ENCODE results near the gene NEK4.
"Not testable (repeated sequence)": the region's sequence is repeated elsewhere in the genome, so short reads cannot be mapped to it uniquely, and the experiment has no call there.

The NEK4 gene

DNA sequence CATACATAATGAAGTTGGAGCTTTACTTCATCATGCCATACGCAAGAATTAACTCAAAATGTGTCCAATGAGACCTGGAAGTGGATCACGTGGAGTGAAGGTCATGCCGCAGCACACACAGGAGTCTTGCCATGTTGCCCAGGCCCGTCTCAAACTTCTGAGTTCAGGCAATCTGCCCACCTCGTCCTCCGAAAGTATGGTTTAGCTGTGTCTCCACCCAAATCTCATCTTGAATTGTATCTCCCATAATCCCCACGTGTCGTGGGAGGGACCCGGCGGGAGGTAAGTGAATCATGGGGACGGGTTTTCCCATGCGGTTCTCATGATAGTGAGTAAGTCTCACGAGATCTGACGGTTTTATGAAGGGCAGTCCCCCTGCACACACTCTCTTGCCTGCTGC, 39.1 kb downstream of the NEK4 start:
- no peak for DNase-seq (ENCODE audit: low read depth)

DNA sequence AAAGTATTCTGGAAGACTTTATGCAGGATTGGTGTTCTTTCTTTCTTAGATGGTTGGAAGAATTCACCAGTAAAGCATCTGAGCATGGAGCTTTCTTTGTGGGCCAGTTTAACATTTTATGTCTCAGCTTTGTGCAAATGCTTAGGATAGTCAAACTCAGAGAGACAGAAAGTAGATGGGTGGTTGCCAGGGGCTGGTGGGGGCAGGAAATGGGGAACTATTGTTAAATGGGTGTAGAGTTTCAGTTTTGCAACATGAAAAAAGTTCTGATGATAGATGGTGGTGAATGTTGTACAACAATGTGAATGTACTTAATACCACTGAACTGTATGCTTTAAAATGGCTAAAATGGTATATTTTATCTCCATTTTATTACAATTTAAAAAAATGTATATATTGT, 40.1 kb downstream of the NEK4 start:
- no peak for DNase-seq (ENCODE audit: low read depth)

DNA sequence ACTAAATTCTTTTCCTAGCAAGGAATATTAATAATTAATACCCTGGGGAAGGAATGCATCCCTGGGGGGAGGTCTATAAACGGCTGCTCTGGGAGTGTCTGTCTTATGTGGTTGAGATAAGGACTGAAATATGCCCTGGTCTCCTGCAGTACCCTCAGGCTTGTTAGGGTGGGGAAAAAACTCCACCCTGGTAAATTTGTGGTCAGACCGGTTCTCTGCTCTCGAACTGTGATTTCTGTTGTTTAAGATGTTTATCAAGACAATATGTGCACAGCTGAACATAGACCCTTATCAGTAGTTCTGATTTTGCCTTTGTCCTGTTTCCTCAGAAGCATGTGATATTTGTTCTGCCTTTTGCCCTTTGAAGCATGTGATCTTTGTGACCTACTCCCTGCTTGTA, 42.0 kb downstream of the NEK4 start:
- DNase-seq (ENCODE audit: low read depth): not testable (repeated sequence)

DNA sequence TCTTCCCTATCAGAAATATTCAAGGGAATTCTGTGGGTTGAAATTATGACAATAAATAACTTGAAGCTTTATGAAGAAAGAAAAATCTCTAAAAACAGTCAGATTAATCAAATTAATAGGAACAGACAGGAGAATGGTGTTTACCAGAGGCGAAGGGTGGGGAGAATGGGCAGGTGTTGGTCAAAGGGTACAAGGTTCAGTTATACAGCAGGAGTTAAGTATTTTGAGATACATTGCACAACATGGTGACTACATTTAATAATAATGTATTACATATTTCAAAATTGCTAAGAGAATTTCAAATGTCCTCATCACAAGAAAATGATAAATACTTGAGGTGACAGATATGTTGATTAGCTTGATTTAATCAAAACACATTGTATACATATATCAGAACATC, 46.2 kb downstream of the NEK4 start:
- peak; percentile 15 for DNase-seq (ENCODE audit: low read depth)

DNA sequence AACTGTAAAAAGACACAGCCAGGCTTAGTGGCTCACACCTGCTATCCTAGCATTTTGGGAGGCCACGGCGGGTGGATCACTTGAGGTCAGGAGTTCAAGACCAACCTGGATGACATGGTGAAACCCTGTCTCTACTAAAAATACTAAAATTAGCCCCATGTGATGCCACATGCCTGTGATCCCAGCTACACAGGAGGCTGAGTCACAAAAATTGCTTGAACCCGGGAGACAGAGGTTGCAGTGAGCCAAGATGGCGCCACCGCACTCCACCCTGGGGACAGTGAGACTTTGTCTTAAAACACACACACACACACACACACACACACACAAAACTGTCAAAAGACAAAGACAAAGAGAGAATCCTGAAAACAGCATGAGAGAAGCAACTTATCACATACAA, 46.8 kb downstream of the NEK4 start:
- no peak for DNase-seq (ENCODE audit: low read depth)

DNA sequence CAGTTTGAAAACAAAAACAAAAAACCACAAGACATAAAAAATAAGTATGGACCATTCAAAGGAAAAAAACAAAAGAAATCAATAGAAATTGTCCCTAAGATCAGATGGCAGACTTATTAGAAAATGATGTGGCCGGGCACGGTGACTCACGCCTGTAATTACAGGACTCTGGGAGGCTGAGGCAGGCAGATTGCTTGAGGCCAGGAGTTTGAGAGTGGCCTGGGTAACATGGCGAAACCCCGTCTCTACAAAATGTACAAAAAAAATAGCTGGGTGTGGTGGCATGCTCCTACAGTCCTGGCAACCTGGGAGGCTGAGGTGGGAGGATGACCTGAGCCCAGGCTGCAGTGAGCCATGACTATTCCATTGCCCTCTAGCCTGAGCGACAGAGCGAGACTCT, 48.2 kb downstream of the NEK4 start:
- DNase-seq (ENCODE audit: low read depth): no peak

DNA sequence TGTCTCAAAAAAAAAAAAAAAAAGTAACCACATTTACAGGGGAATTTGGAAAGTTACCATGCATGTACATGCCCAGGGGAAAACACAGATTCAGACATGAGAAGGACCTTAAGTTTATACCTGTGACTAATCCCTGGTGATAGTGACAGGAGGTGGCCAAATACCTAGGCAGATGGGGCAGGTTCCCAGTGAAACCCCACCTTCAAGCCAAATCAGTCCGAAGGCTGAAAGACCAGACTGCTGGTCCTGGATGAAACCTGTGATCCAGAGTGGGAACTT, 49.1 kb downstream of the NEK4 start:
- DNase-seq (ENCODE audit: low read depth): no peak

DNA sequence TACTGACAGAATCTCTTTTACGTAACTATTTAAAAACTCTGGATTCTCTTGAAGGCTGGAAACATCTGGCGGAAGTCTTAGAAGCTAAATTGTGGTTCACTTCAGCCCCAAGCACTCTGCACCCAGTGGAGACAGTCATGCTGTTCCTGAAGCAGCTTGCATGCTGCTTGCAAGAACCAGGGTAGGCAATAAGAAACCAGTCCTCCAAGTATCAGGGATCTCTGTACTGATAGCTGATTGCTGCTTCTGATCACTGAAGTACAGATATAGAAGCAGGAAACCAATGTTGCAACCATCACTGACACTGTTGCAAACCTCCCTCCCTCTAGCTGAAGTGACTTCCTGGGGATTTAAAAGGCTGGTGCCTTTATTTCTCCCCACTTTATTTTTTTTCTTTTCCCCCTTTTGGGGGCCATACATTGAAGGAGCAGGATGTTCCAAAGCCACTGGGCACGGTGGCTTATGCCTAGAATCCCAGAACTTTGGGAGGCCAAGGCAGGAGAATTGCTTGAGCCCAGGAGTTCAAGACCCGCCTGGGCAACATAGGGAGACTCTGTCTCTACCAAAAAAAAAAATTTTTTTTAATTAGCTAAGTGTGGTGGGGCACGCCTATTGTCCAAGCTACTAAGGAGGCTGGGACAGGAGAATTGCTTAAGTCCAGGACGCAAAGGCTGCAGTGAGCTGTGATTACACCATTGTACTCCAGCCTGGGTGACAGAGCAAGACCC, 49.6 kb downstream of the NEK4 start:
- DNase-seq (ENCODE audit: low read depth): no peak

DNA sequence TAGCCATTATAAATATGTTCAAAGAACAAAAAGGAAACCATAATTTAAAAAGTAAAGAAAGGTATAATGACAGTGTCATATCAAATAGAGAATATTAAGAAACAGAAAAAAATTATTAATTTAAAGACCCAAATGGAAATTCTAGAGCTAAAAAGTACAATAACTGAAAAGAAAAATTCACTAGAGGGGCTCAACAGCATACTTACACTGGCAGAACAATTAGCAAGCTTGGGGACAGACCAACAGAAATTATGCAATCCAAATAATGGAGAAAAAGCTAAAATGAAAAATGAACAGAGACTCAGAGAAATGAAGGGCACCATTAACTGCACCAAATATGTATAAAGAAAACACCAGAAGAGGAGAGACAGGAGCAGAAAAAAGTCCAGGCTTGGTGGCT, 51.1 kb downstream of the NEK4 start:
- DNase-seq (ENCODE audit: low read depth): no peak

DNA sequence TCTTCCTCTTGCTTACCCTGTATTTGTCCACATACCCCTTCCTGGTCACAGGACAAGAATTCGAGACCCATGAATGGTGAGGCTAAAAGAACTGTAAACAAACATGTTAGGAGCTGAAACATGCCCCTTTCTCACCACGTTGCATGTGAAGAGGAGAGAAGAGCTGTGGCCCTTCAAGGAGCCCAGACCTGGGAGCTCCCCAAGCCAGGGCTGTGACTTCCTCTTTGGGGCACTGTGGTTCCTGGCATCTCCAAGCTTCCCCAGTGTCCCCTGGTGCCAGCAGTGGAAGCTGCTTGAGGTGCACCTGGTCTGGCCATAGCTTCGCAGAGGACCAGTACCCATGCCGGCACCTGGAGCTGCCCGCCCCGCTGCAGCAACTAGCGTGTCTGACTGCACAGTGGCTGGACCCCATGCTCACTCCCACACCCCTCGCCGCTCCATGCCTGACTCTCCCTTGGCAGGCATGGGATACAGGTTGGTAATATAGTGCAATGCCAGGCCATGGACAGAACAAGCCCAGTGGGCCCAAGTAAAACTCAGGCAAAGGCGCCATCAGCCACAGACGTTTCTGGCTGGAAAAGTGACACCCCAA, 54.9 kb downstream of the NEK4 start:
- DNase-seq (ENCODE audit: low read depth): no peak

DNA sequence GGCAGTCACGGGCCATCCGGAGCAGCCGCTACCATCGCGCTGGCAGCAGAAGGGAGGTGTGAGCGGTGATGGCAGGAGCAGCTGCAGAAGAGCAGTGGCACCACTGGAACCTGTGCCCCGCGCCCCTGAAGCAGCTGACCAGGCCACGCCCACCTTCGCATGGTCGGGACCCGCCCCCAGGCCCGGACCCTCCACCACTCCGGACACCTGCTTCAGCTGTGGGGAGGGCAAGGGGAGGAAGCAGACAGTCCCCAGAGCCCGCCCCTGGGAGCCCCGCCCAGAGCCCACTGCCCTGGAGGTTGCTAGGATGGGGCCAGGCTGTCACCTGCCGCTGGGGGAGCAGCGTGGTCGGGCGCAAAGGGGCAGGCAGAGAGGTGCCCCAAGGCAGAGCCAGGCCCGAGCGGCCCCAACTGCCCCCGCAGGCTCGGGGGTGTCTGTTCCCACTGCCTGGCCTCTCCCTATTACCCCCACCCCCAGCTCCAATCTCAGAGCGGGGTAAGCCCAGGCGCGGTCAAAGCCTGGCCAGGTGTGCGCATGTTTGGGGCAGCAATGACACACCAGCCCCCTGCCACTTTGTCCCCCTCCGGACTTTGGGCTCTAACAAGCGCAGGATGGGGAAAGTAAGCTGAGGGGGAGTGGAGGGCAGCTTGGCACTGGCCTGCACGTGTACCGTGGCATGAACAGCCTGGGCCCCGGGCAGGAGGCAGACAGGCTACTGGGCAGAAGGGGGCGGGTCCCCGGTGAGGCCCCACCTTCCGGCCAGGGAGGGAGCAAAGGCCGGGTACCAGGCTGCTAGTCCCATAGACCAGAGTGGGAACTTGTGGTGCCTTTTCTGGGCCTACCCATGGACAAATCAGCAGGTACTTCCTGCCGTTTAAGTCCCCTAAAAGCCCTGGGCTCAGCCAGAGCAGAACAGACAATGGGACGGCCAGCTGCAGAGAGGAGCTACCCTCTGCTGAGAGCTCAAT, 56.1 kb downstream of the NEK4 start:
- no peak for DNase-seq (ENCODE audit: low read depth)

DNA sequence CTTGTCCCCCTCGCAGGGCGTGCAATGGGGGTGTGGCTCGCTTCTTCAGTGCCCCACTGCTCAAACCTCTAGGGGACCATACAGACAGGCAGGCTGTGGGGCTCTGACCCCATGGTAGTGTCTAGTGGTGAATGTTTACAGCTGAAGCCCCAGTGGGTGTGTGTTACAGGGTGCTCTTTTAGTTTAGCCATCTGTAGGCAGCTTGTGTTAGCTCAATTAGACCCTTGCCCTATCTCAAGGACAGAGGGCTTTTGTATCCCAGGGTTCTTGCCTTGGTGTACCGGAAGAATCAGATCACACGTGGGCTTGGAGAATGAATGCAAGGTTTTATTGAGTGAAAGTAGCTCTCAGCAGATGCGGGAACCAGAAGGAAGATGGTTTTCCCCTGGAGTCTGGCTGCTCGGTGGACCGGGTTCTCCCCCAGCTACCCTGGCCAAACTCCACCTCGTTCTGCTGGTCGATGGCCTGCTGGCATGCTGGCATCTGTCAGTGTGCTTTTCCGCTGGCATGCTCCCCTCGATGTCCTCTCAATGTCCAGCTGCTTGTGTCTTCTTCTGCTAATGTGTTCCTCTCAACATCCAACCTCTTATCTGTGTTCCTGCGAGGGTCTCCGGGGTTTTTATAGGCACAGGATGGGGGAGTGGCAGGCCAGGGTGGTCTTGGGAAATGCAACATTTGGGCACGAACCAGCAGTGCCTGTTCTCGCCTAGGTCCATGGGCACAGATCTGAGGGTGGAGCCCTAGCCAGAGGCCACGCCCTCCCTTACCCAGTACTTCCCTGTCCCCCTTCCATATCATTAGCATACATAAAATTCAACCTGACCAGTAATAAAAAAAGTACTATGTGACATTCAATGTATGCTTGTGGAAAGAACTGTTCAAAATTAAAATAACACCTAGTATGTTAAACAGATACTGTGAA, 58.2 kb downstream of the NEK4 start:
- no peak for DNase-seq (ENCODE audit: low read depth)

DNA sequence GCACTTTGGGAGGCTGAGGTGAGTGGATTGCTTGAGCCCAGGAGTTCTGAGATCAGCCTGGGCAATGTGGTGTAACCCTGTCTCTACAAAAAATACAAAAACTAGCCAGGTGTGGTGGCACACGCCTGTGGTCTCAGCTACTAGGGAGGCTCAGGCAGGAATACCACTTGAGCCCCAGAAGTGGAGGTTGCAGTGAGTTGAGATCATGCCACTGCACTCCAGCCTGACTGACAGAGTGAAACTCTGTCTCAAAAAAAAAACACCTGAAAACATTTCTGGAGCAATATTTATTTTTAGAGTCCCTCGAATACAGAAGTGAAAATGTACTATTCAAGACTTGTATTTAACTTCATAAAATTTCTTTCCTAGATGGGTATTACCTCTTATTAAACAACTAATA, 60.2 kb downstream of the NEK4 start:
- no peak for DNase-seq (ENCODE audit: low read depth)

DNA sequence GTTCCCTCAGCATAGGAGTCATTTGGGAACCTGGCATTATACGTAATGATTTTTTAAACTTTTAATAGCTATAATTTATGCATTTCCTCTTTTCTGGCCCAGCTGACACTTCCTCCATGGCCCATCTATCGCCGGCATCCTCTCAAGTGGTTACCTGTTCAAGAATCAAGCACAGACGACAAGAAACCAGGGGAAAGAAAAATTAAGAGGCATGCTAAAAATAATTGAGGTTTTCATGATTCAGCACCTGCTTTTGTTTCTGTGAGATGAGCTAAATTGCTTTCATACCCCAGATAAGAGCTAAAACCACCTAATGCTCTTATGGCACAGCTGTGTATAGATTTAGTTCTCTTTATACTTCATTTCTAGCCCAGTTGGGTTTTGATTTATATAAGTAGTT, 63.2 kb downstream of the NEK4 start:
- no peak for DNase-seq (ENCODE audit: low read depth)

DNA sequence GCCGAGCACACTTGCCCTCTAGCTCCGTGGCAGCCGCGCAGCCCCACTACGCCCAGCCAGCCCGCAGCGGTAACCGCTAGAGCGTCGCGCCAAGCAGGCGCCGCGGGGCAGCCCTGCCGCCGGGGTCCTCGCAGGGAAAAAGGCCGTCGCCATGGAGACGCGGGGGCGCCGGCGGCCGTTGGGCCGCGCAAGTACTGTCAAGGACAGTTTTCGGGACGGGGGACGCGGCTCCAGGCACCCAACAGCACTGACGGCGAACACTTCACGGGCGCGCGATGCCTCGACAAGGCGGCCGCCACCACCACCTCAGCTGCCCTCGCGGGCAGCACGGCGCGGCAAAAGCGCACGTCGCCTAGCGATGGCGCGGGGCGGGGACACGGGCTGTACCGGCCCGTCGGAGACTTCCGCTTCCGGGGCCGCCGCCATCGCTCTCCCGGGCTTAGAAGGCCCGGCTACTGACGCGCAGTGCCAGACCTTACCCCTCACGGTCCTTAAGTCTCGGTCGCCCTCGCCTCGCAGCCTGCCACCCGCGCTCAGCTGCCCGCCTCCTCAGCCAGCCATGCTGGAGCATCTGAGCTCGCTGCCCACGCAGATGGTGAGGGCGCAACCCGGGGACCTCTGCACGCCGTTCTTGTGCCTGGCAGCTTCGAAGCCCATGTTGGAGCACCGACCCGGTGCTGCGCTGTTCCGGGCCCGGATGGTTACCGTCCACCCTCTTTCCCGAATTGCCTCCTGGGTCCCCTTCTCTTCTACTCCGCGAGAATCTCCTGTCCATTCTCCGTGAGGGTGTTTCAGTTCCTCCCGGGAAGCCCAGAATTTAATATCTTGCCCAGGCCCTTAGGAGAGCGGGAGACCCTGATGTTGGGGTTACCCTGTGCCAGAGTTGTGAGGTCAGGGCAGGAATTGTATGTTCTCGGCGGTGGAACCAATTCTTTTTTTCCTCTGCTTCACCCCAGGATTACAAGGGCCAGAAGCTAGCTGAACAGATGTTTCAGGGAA, 64.8 kb downstream of the NEK4 start, which contains the start of the genes GLT8D1 and SPCS1:
Gene GLT8D1 (minus strand): TSS at position 104 of the 999 bp plus-strand sequence. CDS start 5,331 bp downstream, outside the sequence.
Gene SPCS1 (plus strand): TSS at position 419 of the 999 bp plus-strand sequence. CDS start 141 bp downstream, at position 560.
- peak; percentile 74 for DNase-seq (ENCODE audit: low read depth)

DNA sequence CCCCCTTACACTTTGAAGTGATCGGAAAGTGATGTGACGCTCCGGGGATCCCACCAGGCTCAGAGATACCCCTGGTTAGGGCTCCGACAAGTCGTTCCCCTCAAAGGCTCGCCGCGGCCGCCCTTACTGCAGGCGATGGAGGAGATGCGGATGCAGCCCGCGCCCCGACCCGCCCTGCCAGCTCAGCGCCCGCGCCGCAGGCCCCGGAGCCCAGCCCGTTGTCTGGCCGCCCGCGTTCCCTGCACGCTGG, 65.4 kb downstream of the NEK4 start:
- no peak for DNase-seq (ENCODE audit: low read depth)

DNA sequence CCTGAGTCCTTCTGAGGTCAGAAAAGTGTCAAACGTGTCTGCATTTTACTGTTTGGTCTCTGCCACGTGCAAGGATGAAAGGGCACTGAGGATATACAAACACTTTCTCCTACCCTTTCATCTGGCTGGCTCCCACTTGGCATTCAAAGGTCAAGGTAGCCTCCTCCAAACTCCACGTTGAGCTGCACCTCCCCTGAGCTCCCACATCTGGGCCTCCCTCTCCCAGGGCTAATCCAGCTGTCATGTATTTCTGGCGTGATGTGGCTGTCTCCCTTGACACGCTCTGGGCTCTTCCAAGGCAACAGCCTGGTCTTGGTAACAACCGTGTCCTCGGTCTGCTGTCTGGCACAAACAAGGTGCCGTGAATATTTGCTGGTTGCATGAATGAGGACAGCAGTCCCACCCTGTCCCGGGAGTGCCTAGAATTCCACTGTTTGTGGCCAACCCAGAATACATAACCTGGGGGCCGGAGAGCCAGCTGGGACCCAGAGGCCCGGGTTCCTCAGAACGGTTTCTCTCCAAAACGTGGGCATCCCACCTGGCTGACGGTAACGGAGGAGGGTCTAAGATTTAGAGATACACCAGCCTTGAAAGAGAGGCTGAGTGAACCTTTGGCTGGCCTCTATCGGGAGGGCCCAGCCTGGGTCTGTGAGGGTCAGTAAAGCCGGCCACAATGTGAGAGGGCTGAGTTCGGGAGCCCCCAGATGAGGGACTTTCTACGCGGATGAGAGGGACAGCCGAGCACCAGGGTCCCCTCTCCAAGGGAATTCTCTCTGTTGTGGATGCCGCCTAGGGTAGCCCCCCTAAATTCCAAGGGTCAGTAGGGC, 65.9 kb downstream of the NEK4 start:
- peak; percentile 21 for DNase-seq (ENCODE audit: low read depth)

DNA sequence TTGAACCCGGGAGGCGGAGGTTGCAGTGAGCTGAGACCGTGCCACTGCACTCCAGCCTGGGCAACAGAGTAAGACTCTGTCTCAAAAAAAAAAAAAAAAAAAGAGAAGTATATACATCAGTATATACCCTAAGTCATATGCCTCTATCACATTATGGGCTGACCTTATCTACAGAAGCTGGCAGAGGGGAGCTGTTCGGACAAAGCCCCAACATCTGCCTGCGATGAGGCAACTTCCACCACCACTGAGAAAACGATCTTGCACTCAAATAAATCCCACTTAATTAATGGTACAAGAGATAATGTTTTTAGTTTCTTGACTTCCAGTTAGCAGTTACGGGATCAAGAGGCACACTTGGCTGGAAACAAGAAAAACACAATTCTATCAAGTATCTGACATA, 67.4 kb downstream of the NEK4 start:
- DNase-seq (ENCODE audit: low read depth): peak; percentile 27

DNA sequence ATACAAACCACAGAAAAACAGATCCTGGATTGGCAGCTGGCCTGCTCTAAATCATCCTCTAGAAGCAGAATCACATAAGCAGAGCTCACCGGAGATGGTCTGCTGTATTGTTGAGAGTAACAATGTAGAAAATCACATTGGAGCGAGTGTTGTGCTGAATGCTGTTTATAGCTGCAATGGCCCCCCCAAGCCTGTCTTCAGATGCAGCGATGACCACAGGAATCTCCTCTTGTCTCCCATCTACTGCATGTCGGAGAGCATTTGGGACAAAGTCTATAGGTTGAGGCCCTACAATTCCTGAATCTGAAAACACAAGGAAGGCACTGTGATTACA, 73.1 kb downstream of the NEK4 start:
- DNase-seq (ENCODE audit: low read depth): no peak
